Upper lobe of right lung (tissue), 1 donor: ENCODE measurements around the gene GPR37. TPM values are rescaled to one million over a fixed set of nuclear protein-coding genes. Genes with fewer than 3 reads are reported as not detected.

Experiments used
- ATAC-seq: fragments of 200-7000 bp; cut with Tn5 transposase; one replicate; pipeline ENCODE4 v1.9.1; 2020; ENCODE audit warnings: mild to moderate bottlenecking, moderate library complexity
- DNase-seq: peaks from one replicate; pipeline ENCODE4 v3.0.0-alpha.2; 2020
- H3K27ac ChIP-seq: fragments of 200-600 bp; one replicate; pipeline ENCODE4 v1.8.0; 2022
- H3K27me3 ChIP-seq: fragments of 200-600 bp; one replicate; pipeline ENCODE4 v1.8.0; 2022; ENCODE audit warnings: mild to moderate bottlenecking
- H3K36me3 ChIP-seq: fragments of 200-600 bp; one replicate; pipeline ENCODE4 v1.8.0; 2022
- H3K4me1 ChIP-seq: fragments of 200-600 bp; one replicate; pipeline ENCODE4 v1.8.0; 2022
- H3K4me3 ChIP-seq: fragments of 200-600 bp; one replicate; pipeline ENCODE4 v1.8.0; 2022; ENCODE audit warnings: mild to moderate bottlenecking
- H3K9me3 ChIP-seq: fragments of 200-600 bp; one replicate; pipeline ENCODE4 v1.8.0; 2022
- CTCF ChIP-seq: fragments of 200-600 bp; IDR thresholded peaks from one replicate; pipeline ENCODE4 v1.8.0; 2022; ENCODE audit warnings: antibody characterized with exemption
- intact Hi-C: fragments of 100-400 bp; cut with DNase I; formaldehyde crosslinking; loops from one replicate; pipeline ENCODE4 v1.11.0; 2022
- total RNA-seq: library from RNA; stranded (reverse); fragmentation: NEBNext Ultra II Directional; extraction: Animal tissue kit (Norgen Biotek cat#: 25700); gene quantifications from one replicate; pipeline ENCODE4 v1.2.1, GENCODE V29; 2021
- donor health status: DM: no; HTN: yes; CAD: no; lungs with severe emphysema.

The GPR37 gene
- total RNA-seq, 1 donor from 2014 or later = 0.96 TPM

DNA sequence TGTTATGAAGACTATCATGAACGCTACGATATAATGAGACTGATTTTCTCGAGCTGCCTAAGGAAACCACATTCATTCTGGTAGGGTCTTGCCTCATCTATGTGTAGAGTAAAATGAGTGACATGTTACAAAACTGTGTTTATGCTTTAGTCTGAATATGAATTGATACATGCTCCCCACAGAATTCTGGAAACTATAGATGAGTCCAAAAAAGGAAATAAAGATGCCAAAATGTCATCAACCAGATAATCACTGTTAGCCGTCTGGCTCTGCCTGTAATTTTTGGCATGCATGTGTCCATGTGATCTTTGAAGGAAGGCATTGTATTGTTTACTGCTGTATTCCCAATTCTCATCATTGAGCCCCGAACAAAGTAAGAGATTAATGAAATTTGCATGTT is 42.6 kb upstream of the GPR37 start:
- ATAC-seq = no peak
- H3K4me1 ChIP-seq = no peaks in the 10 kb centered on the region
- H3K4me3 ChIP-seq = no peak overlapping the region
- no peaks in the 10 kb centered on the region for H3K27me3 ChIP-seq
- DNase-seq = no peak
- no peak overlapping the region for H3K27ac ChIP-seq
- intact Hi-C loops = no loop called here
- no peak for TF ChIP-seq CTCF
- no peaks in the 10 kb centered on the region for H3K9me3 ChIP-seq
- no peaks in the 10 kb centered on the region for H3K36me3 ChIP-seq

DNA sequence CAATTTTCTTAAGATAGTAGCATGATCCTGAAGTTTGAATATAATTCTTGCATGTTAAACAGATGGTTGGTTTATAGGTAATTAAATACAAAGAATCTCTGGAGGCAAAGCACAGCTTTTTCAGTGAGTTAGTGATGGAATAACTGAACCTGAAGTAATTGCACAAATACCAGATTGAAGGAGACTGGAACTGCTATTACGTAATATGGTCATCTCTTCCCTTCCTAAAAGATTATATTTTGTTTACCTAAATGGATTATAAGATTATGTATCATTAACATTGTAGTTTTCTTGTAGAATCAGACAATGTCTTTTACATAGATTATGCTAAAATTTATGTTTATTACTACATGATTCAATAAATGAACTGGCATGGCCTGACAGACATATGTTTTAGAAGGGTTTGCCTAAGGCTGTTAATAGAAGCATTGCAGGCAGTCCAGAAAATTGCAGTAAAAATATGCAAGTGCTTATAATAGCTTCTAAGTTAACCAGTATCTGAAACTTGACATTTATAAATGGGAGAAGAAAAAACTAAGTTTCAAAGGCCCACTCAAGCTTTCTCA is 35.8 kb upstream of the GPR37 start:
- Histone ChIP-seq H3K36me3 (no peaks in the 10 kb centered on the region), H3K4me1 (no peaks in the 10 kb centered on the region), H3K27ac (no peak overlapping the region), H3K27me3 (no peaks in the 10 kb centered on the region), H3K9me3 (no peaks in the 10 kb centered on the region), H3K4me3 (no peak overlapping the region)
- no peak for DNase-seq
- no peak for ATAC-seq
- intact Hi-C loops = no loop called here
- TF ChIP-seq CTCF = no peak

DNA sequence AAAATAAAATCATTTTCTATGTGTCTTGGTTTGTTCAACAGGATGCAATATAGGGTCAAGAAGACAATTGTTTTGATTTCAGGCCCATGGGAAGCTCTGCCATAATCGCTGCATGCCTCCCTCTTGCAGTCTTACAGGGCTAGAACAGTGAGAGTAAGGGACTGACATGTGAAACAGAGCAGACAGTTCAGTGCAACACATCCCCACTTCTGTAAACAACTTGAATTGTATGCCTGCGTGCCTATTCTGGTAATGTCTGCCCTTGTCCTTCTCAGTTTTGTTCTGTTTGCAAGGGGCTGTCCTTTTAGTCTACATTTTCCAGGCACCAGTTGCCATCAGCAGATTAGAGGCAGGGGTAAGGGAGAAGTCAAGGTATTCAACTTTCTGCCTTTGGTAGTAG is 34.8 kb upstream of the GPR37 start:
- intact Hi-C loops = no loop called here
- Histone ChIP-seq H3K9me3 (no peaks in the 10 kb centered on the region), H3K27ac (no peak overlapping the region), H3K27me3 (no peaks in the 10 kb centered on the region), H3K4me3 (no peak overlapping the region), H3K4me1 (no peaks in the 10 kb centered on the region), H3K36me3 (no peaks in the 10 kb centered on the region)
- ATAC-seq (no peak), DNase-seq (no peak)
- TF ChIP-seq CTCF = no peak

GRCh38 chr7:124799448-124799847 is 33.9 kb upstream of the GPR37 start:
- intact Hi-C loops = no loop called here
- DNase-seq = no peak
- no peak overlapping the region for H3K4me3 ChIP-seq
- no peaks in the 10 kb centered on the region for H3K9me3 ChIP-seq
- no peak for ATAC-seq
- no peaks in the 10 kb centered on the region for H3K36me3 ChIP-seq
- no peak overlapping the region for H3K27ac ChIP-seq
- no peak for TF ChIP-seq CTCF
- H3K27me3 ChIP-seq = no peaks in the 10 kb centered on the region
- no peaks in the 10 kb centered on the region for H3K4me1 ChIP-seq

DNA sequence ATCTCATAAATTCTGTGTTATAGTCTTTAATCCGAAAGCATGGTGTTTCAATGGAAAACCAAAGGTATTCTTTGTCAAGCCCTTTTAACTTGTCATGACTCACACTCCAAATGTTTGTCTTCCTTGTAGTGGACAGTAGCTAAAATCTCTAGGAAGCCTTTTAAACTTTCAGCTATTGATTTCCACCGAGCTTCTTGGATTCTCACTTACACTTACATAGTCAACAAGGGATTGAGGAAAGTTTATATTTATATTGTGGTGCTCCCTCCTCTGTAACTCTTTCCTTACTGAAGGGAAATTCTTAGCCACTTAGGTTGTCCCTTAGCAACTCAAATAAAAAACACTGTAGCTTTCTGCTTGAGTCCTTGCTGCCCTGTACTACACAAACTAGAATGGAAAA is 31.2 kb upstream of the GPR37 start:
- no peaks in the 10 kb centered on the region for H3K4me1 ChIP-seq
- H3K27ac ChIP-seq = no peak overlapping the region
- no peak for TF ChIP-seq CTCF
- intact Hi-C loops = no loop called here
- no peaks in the 10 kb centered on the region for H3K9me3 ChIP-seq
- ATAC-seq = no peak
- H3K4me3 ChIP-seq = no peak overlapping the region
- no peak for DNase-seq
- no peaks in the 10 kb centered on the region for H3K36me3 ChIP-seq
- H3K27me3 ChIP-seq = no peaks in the 10 kb centered on the region

- no peaks in the 10 kb centered on the region for H3K27me3 ChIP-seq
- intact Hi-C loops = no loop called here
- H3K36me3 ChIP-seq = no peaks in the 10 kb centered on the region
- no peak for DNase-seq
- no peak overlapping the region for H3K4me3 ChIP-seq
- no peak for ATAC-seq
- H3K4me1 ChIP-seq = no peaks in the 10 kb centered on the region
- no peaks in the 10 kb centered on the region for H3K9me3 ChIP-seq
- no peak for TF ChIP-seq CTCF
- no peak overlapping the region for H3K27ac ChIP-seq
Measured at GRCh38 chr7:124792696-124793095, 27.1 kb upstream of the GPR37 start.
